ENCODE results near the gene NMS.
"Not testable (repeated sequence)": the region's sequence is repeated elsewhere in the genome, so short reads cannot be mapped to it uniquely, and the experiment has no call there.

The NMS gene

DNA sequence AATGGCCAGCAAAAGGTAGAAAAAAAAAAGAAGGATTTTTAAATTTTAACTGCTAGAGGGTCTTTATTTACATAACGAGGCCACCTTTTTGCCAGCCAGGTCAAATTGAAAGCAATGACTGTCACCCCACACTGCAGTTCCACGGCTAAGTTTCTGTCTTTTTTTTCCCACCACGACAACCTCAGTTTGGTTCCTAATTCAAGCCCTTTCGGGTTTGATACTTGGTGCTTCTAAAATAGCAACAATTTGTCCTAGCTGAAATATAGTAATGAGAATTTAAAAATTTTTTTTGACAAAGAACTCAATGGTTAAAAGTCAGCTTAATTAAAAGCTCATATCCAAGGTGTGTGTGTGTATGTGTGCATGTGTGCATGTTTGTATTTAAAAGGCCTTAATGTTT, 16.4 kb upstream of the NMS start (continued):
- TF ChIP-seq TOX (CRISPR knock-in tag; IDR thresholded peaks at IDR 0.05; ENCODE audit: borderline replicate concordance) (no peak), ZC3H10 (CRISPR knock-in tag; IDR thresholded peaks at IDR 0.05) (no peak), CSDC2 (CRISPR knock-in tag; IDR thresholded peaks at IDR 0.05) (no peak), RARB (CRISPR knock-in tag; IDR thresholded peaks at IDR 0.05) (no peak)

DNA sequence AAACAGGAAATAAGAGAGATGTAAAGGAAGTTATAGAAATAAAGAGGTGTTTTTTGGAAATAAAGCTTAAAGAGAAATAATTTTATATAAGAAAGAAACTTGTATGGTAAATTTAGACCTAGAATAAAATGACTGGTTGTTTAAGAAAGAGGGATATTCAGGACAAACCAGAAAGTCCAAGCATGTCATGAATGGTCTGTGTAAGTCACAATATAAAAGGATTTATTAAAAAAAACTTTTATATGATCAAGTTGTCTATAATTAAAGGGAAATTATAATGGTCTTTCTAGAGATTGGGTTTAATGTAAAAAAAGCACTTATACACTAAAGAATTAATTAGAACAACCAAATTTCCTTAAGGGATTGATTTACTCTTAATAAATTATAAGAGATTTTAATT, 13.9 kb upstream of the NMS start:
- ATAC-seq, result not testable (repeated sequence)

DNA sequence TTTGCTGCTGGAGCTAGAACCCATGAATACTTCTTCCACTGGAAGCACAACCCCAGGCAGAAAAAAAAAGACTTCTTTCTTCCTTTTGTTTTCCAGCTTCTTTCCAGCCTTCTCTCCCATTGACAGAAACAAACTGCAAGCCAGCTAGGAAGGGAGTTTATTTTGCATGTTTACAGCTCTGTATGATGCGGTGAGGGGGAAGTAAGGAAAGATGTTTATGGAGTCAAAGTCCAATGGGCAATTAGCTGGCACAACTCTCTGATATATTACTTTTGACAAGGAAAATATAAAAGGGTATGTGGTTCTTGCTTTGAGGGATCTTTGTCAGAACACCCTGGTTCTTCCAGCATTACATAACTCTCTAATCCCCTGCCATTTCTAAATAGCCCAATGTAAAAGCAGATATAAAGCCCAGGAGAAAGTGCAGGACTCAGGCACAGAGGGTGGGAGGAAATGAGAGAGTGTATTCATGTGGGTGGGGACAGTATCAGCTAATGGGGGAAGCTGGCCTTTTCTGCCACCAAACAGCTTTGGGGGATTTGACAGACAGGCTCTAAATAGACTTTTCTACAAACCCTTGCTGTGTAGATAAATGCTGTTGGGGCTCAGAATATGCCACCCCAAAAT, 9.3 kb upstream of the NMS start:
- TF ChIP-seq, protein P1, sequence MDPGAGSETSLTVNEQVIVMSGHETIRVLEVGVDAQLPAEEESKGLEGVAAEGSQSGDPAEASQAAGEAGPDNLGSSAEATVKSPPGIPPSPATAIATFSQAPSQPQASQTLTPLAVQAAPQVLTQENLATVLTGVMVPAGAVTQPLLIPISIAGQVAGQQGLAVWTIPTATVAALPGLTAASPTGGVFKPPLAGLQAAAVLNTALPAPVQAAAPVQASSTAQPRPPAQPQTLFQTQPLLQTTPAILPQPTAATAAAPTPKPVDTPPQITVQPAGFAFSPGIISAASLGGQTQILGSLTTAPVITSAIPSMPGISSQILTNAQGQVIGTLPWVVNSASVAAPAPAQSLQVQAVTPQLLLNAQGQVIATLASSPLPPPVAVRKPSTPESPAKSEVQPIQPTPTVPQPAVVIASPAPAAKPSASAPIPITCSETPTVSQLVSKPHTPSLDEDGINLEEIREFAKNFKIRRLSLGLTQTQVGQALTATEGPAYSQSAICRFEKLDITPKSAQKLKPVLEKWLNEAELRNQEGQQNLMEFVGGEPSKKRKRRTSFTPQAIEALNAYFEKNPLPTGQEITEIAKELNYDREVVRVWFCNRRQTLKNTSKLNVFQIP (CRISPR knock-in tag; IDR thresholded peaks at IDR 0.05; ENCODE audit: borderline replicate concordance, low read depth), result no peak
- no peak for TF ChIP-seq TOX (CRISPR knock-in tag; IDR thresholded peaks at IDR 0.05; ENCODE audit: borderline replicate concordance)
- no peak for TF ChIP-seq RARB (CRISPR knock-in tag; IDR thresholded peaks at IDR 0.05)
- TF ChIP-seq PPARA (CRISPR knock-in tag; IDR thresholded peaks at IDR 0.05; ENCODE audit: borderline replicate concordance), result no peak
- TF ChIP-seq, protein P2, sequence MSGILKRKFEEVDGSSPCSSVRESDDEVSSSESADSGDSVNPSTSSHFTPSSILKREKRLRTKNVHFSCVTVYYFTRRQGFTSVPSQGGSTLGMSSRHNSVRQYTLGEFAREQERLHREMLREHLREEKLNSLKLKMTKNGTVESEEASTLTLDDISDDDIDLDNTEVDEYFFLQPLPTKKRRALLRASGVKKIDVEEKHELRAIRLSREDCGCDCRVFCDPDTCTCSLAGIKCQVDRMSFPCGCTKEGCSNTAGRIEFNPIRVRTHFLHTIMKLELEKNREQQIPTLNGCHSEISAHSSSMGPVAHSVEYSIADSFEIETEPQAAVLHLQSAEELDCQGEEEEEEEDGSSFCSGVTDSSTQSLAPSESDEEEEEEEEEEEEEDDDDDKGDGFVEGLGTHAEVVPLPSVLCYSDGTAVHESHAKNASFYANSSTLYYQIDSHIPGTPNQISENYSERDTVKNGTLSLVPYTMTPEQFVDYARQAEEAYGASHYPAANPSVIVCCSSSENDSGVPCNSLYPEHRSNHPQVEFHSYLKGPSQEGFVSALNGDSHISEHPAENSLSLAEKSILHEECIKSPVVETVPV (CRISPR knock-in tag; IDR thresholded peaks at IDR 0.05), result no peak
- TF ChIP-seq SNAI2 (CRISPR knock-in tag; IDR thresholded peaks at IDR 0.05), result no peak
- TF ChIP-seq, protein P3, sequence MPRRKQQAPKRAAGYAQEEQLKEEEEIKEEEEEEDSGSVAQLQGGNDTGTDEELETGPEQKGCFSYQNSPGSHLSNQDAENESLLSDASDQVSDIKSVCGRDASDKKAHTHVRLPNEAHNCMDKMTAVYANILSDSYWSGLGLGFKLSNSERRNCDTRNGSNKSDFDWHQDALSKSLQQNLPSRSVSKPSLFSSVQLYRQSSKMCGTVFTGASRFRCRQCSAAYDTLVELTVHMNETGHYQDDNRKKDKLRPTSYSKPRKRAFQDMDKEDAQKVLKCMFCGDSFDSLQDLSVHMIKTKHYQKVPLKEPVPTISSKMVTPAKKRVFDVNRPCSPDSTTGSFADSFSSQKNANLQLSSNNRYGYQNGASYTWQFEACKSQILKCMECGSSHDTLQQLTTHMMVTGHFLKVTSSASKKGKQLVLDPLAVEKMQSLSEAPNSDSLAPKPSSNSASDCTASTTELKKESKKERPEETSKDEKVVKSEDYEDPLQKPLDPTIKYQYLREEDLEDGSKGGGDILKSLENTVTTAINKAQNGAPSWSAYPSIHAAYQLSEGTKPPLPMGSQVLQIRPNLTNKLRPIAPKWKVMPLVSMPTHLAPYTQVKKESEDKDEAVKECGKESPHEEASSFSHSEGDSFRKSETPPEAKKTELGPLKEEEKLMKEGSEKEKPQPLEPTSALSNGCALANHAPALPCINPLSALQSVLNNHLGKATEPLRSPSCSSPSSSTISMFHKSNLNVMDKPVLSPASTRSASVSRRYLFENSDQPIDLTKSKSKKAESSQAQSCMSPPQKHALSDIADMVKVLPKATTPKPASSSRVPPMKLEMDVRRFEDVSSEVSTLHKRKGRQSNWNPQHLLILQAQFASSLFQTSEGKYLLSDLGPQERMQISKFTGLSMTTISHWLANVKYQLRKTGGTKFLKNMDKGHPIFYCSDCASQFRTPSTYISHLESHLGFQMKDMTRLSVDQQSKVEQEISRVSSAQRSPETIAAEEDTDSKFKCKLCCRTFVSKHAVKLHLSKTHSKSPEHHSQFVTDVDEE (CRISPR knock-in tag; IDR thresholded peaks at IDR 0.05), result no peak
- no peak for TF ChIP-seq BACH2 (CRISPR knock-in tag; IDR thresholded peaks at IDR 0.05; ENCODE audit: borderline replicate concordance)
- TF ChIP-seq TCF4 (CRISPR knock-in tag; IDR thresholded peaks at IDR 0.05; ENCODE audit: borderline replicate concordance), result no peak
- TF ChIP-seq CSDC2 (CRISPR knock-in tag; IDR thresholded peaks at IDR 0.05), result no peak
- ATAC-seq, result no peak

DNA sequence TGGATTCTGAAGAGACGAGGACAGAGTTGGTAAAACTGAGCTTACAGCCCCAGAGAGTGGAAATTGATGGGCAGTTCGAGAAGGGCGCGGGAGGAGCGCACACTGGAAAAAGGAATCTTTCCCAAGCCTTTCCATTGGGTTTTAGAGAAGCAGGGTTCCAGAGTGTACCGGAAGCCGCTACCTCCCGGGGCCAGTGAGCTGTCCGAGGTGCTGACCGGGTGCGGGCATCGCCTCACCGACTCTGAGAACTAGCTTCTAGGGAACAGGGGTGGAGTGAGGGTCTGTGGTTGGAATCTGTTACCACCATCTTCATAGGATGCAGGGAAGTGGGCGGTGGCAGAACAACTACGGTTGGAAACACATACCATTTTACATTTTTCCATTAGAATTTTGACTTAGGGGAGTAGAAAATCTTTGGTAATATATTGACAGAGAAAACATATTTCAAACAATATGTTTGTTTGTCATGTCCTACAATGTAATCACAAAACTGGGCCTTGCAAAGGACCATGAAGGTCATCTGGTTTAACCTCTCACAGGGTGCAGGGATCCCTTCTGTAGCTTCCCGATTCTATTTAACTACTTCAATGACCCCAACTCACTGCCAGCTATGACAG, 724 bp downstream of the NMS start:
- TF ChIP-seq SNAI2 (CRISPR knock-in tag; IDR thresholded peaks at IDR 0.05), result no peak
- ATAC-seq, result no peak

DNA sequence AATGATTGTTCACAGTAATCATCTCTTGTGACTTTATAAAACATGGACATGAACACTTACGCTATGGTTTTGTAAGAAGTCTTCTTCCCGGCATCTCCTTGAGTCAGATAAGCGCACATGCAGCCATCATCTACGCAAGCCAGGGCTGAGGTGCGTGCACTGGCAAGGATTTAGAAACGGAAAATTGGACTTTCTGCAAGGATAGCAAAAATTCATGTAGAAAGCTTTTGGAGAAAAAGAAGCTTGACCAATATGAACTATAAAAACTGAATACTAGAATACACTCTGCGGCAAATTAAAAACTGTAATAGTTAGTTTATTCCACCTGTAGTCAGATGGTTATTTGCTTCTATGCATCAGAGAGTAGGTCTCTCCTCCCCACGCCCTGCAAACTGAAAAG, 6.3 kb downstream of the NMS start:
- TF ChIP-seq ESRRG (CRISPR knock-in tag; IDR thresholded peaks at IDR 0.05), result no peak
- TF ChIP-seq RARB (CRISPR knock-in tag; IDR thresholded peaks at IDR 0.05), result no peak
- TF ChIP-seq, protein P4, sequence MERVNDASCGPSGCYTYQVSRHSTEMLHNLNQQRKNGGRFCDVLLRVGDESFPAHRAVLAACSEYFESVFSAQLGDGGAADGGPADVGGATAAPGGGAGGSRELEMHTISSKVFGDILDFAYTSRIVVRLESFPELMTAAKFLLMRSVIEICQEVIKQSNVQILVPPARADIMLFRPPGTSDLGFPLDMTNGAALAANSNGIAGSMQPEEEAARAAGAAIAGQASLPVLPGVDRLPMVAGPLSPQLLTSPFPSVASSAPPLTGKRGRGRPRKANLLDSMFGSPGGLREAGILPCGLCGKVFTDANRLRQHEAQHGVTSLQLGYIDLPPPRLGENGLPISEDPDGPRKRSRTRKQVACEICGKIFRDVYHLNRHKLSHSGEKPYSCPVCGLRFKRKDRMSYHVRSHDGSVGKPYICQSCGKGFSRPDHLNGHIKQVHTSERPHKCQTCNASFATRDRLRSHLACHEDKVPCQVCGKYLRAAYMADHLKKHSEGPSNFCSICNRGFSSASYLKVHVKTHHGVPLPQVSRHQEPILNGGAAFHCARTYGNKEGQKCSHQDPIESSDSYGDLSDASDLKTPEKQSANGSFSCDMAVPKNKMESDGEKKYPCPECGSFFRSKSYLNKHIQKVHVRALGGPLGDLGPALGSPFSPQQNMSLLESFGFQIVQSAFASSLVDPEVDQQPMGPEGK (CRISPR knock-in tag; IDR thresholded peaks at IDR 0.05; ENCODE audit: borderline replicate concordance), result no peak
- TF ChIP-seq ZFP3 (CRISPR knock-in tag; IDR thresholded peaks at IDR 0.05), result no peak
- no peak for TF ChIP-seq ISL1 (CRISPR knock-in tag; IDR thresholded peaks at IDR 0.05)
- no peak for TF ChIP-seq ZFP30 (CRISPR knock-in tag; IDR thresholded peaks at IDR 0.05)
- no peak for TF ChIP-seq ZNF565 (CRISPR knock-in tag; conservative IDR thresholded peaks at IDR 0.05; ENCODE audit: low read depth)
- no peak for TF ChIP-seq GLIS3 (CRISPR knock-in tag; IDR thresholded peaks at IDR 0.05)
- TF ChIP-seq CSDC2 (CRISPR knock-in tag; IDR thresholded peaks at IDR 0.05), result no peak
- TF ChIP-seq PPARA (CRISPR knock-in tag; IDR thresholded peaks at IDR 0.05; ENCODE audit: borderline replicate concordance), result no peak
- TF ChIP-seq ZNF8 (CRISPR knock-in tag; IDR thresholded peaks at IDR 0.05), result no peak
- TF ChIP-seq ZC3H10 (CRISPR knock-in tag; IDR thresholded peaks at IDR 0.05), result no peak
- TF ChIP-seq, protein P1 (CRISPR knock-in tag; IDR thresholded peaks at IDR 0.05; ENCODE audit: borderline replicate concordance, low read depth), result no peak
- TF ChIP-seq TOX (CRISPR knock-in tag; IDR thresholded peaks at IDR 0.05; ENCODE audit: borderline replicate concordance), result no peak
- no peak for TF ChIP-seq ZNF70 (CRISPR knock-in tag; IDR thresholded peaks at IDR 0.05)
- no peak for TF ChIP-seq BACH2 (CRISPR knock-in tag; IDR thresholded peaks at IDR 0.05; ENCODE audit: borderline replicate concordance)
- no peak for ATAC-seq

Measured in SK-N-SH treated with all-trans-retinoic acid at 6 μM for 48 hours (cell line).